Parathyroid adenoma (tissue), 2 donors: ENCODE measurements around the gene GAK.

Experiments used
- H2AFZ ChIP-seq: fragments of 300-600 bp; sonication (generic); one replicate; pipeline ENCODE4 v1.7.0; 2017; ENCODE audit warnings: antibody characterized with exemption, mild to moderate bottlenecking
- H3K27ac ChIP-seq: fragments of 300-600 bp; sonication (generic); one replicate; pipeline ENCODE4 v1.7.0; 2017
- H3K27me3 ChIP-seq: fragments of 300-600 bp; sonication (generic); one replicate; pipeline ENCODE4 v1.7.0; 2017; ENCODE audit warnings: low read length; ENCODE audit not compliant: control insufficient read depth, insufficient read depth
- H3K36me3 ChIP-seq: fragments of 300-600 bp; sonication (generic); one replicate; pipeline ENCODE4 v1.7.0; 2017; ENCODE audit warnings: low read length; ENCODE audit not compliant: control insufficient read depth, insufficient read depth
- H3K4me1 ChIP-seq: fragments of 300-600 bp; sonication (generic); one replicate; pipeline ENCODE4 v1.7.0; 2017; ENCODE audit warnings: control low read depth
- H3K4me2 ChIP-seq: fragments of 300-600 bp; sonication (generic); one replicate; pipeline ENCODE4 v1.7.0; 2017; ENCODE audit warnings: low read length
- H3K4me3 ChIP-seq: fragments of 300-600 bp; sonication (generic); one replicate; pipeline ENCODE4 v1.7.0; 2017; ENCODE audit warnings: low read depth, low read length
- H3K79me2 ChIP-seq: fragments of 300-600 bp; sonication (generic); one replicate; pipeline ENCODE4 v1.7.0; 2017; ENCODE audit warnings: control low read depth
- H3K9ac ChIP-seq: fragments of 300-600 bp; sonication (generic); one replicate; pipeline ENCODE4 v1.7.0; 2017; ENCODE audit warnings: mild to moderate bottlenecking
- H3K9me3 ChIP-seq: fragments of 300-600 bp; sonication (generic); one replicate; pipeline ENCODE4 v1.7.0; 2017; ENCODE audit warnings: low read length; ENCODE audit not compliant: control insufficient read depth
- CTCF ChIP-seq: fragments of 300-600 bp; sonication (generic); IDR thresholded peaks from one replicate; pipeline ENCODE4 v1.7.0; 2017; ENCODE audit warnings: antibody characterized with exemption, mild to moderate bottlenecking
- donor health status: primary hyperparathyroidism.

Gene GAK

GRCh38 chr4:839675-840443 is 92.3 kb downstream of the GAK start:
- Histone ChIP-seq H3K9me3 (no peaks in the 10 kb centered on the region), H3K27ac (no peak overlapping the region), H3K4me3 (no peak overlapping the region), H3K9ac (no peak overlapping the region), H3K36me3 (no peaks in the 10 kb centered on the region), H2AFZ (no peak overlapping the region), H3K4me1 (no peaks in the 10 kb centered on the region), H3K27me3 (no peaks in the 10 kb centered on the region), H3K4me2 (no peak overlapping the region), H3K79me2 (no peaks in the 10 kb centered on the region)
- TF ChIP-seq CTCF: no peak

- H3K9me3 ChIP-seq: no peaks in the 10 kb centered on the region
- no peak for TF ChIP-seq CTCF
- H3K27me3 ChIP-seq: no peaks in the 10 kb centered on the region
- H3K4me2 ChIP-seq: no peak overlapping the region
- H3K27ac ChIP-seq: no peak overlapping the region
- no peak overlapping the region for H3K9ac ChIP-seq
- no peaks in the 10 kb centered on the region for H3K4me1 ChIP-seq
- no peak overlapping the region for H2AFZ ChIP-seq
- H3K36me3 ChIP-seq: no peaks in the 10 kb centered on the region
- no peak overlapping the region for H3K4me3 ChIP-seq
- H3K79me2 ChIP-seq: no peaks in the 10 kb centered on the region
These were observed 94.3 kb downstream of the GAK start for GRCh38 chr4:837772-838171.

GRCh38 chr4:836750-837301 is 95.3 kb downstream of the GAK start:
- no peak overlapping the region for H3K9ac ChIP-seq
- H3K27me3 ChIP-seq: no peaks in the 10 kb centered on the region
- TF ChIP-seq CTCF: no peak
- no peaks in the 10 kb centered on the region for H3K4me1 ChIP-seq
- no peak overlapping the region for H3K4me3 ChIP-seq
- H3K4me2 ChIP-seq: no peak overlapping the region
- no peaks in the 10 kb centered on the region for H3K36me3 ChIP-seq
- no peaks in the 10 kb centered on the region for H3K9me3 ChIP-seq
- H3K79me2 ChIP-seq: no peaks in the 10 kb centered on the region
- H2AFZ ChIP-seq: no peak overlapping the region
- H3K27ac ChIP-seq: no peak overlapping the region

GRCh38 chr4:836003-836511 is 96.1 kb downstream of the GAK start:
- no peaks in the 10 kb centered on the region for H3K36me3 ChIP-seq
- TF ChIP-seq CTCF: no peak
- H3K9me3 ChIP-seq: no peaks in the 10 kb centered on the region
- H3K79me2 ChIP-seq: no peaks in the 10 kb centered on the region
- H2AFZ ChIP-seq: no peak overlapping the region
- H3K9ac ChIP-seq: no peak overlapping the region
- H3K4me3 ChIP-seq: no peak overlapping the region
- H3K27me3 ChIP-seq: no peaks in the 10 kb centered on the region
- no peaks in the 10 kb centered on the region for H3K4me1 ChIP-seq
- H3K4me2 ChIP-seq: no peak overlapping the region
- H3K27ac ChIP-seq: no peak overlapping the region
